GM12872 (cell line): Measurements from ENCODE around the gene DENND1A.

Experiments used
- CTCF ChIP-seq: IDR thresholded peaks from 3 replicates; pipeline ENCODE4 v1.5.1; 2011; ENCODE audit warnings: low read depth, mild to moderate bottlenecking, low read length, moderate library complexity; ENCODE audit not compliant: insufficient read depth

Gene DENND1A

GRCh38 chr9:123812984-123813383 is 116.9 kb downstream of the DENND1A start:
- TF ChIP-seq CTCF: no peak

GRCh38 chr9:123807251-123807650 is 122.7 kb downstream of the DENND1A start:
- no peak for TF ChIP-seq CTCF

GRCh38 chr9:123806829-123807228 is 123.1 kb downstream of the DENND1A start:
- no peak for TF ChIP-seq CTCF

- no peak for TF ChIP-seq CTCF
These were observed 131.7 kb downstream of the DENND1A start for GRCh38 chr9:123798195-123798594.

GRCh38 chr9:123796618-123797484 is 133.1 kb downstream of the DENND1A start:
- TF ChIP-seq CTCF: no peak

- no peak for TF ChIP-seq CTCF
These were observed 133.8 kb downstream of the DENND1A start for GRCh38 chr9:123796094-123796493.

GRCh38 chr9:123795336-123795735 is 134.6 kb downstream of the DENND1A start:
- no peak for TF ChIP-seq CTCF
